ENCODE measurements around the gene SNX33.

DNA sequence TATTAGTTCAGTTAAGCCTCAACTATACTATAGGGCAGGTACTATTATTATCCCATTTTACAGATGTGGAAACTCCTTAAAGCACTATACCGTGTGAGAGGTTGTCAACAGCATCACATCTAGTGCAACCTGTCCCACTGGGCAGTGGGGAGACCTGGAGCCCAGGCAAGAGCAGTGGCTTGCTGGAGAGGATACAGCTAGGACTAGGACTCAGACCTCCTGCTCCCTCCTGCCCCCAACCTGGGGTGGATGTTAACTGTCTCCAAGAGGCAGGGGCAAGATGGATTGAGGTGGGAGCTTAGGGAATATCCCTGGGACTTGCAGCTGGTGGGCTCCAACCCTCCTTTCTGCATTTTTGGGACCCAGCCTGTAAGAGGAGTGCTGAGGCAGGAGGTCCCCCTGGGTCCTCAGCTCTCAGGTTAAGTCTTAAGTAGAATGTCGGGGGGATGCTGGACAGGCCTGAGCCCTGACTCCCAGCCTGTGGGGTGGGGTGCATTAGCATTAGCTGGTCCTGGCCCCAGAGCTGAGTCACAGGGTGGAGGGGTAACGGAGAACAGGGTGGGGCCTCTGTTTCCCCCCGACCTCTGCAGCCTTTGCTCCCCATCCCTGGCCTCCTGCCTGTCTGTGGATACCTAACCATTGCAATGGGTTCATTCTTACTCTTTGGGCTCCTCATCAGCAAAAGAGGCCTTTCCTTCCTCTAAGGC, 6.6 kb downstream of the SNX33 start:
- TF ChIP-seq SP1 (CRISPR knock-in tag; conservative IDR thresholded peaks at IDR 0.05), result no peak
- TF ChIP-seq, protein P1, sequence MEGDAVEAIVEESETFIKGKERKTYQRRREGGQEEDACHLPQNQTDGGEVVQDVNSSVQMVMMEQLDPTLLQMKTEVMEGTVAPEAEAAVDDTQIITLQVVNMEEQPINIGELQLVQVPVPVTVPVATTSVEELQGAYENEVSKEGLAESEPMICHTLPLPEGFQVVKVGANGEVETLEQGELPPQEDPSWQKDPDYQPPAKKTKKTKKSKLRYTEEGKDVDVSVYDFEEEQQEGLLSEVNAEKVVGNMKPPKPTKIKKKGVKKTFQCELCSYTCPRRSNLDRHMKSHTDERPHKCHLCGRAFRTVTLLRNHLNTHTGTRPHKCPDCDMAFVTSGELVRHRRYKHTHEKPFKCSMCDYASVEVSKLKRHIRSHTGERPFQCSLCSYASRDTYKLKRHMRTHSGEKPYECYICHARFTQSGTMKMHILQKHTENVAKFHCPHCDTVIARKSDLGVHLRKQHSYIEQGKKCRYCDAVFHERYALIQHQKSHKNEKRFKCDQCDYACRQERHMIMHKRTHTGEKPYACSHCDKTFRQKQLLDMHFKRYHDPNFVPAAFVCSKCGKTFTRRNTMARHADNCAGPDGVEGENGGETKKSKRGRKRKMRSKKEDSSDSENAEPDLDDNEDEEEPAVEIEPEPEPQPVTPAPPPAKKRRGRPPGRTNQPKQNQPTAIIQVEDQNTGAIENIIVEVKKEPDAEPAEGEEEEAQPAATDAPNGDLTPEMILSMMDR (IDR thresholded peaks at IDR 0.05), result no peak
- TF ChIP-seq NFYB (CRISPR knock-in tag; conservative IDR thresholded peaks at IDR 0.05; ENCODE audit: low read depth), result no peak
- TF ChIP-seq, protein P2, sequence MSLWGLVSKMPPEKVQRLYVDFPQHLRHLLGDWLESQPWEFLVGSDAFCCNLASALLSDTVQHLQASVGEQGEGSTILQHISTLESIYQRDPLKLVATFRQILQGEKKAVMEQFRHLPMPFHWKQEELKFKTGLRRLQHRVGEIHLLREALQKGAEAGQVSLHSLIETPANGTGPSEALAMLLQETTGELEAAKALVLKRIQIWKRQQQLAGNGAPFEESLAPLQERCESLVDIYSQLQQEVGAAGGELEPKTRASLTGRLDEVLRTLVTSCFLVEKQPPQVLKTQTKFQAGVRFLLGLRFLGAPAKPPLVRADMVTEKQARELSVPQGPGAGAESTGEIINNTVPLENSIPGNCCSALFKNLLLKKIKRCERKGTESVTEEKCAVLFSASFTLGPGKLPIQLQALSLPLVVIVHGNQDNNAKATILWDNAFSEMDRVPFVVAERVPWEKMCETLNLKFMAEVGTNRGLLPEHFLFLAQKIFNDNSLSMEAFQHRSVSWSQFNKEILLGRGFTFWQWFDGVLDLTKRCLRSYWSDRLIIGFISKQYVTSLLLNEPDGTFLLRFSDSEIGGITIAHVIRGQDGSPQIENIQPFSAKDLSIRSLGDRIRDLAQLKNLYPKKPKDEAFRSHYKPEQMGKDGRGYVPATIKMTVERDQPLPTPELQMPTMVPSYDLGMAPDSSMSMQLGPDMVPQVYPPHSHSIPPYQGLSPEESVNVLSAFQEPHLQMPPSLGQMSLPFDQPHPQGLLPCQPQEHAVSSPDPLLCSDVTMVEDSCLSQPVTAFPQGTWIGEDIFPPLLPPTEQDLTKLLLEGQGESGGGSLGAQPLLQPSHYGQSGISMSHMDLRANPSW (CRISPR knock-in tag; conservative IDR thresholded peaks at IDR 0.05; ENCODE audit: low read depth), result no peak

All from WTC11 (cell line).